HG02938 (cell line): ENCODE measurements around the gene TOGARAM2.
"Not testable (repeated sequence)": the region's sequence is repeated elsewhere in the genome, so short reads cannot be mapped to it uniquely, and the experiment has no call there.

Source experiments
- ATAC-seq: cut with Tn5 transposase; IDR thresholded peaks from one replicate; pipeline ENCODE4 v1.9.1; 2021; ENCODE audit warnings: mild to moderate bottlenecking, moderate library complexity; ENCODE audit not compliant: unreplicated experiment

TOGARAM2 gene

GRCh38 chr2:28976584-28976983, 4.5 kb upstream of the TOGARAM2 start:
- no peak for ATAC-seq

GRCh38 chr2:28977176-28977875, 3.8 kb upstream of the TOGARAM2 start:
- ATAC-seq = no peak

GRCh38 chr2:28978001-28978400, 3.1 kb upstream of the TOGARAM2 start:
- ATAC-seq = not testable (repeated sequence)

GRCh38 chr2:28978606-28979005, 2.5 kb upstream of the TOGARAM2 start:
- no peak for ATAC-seq

- no peak for ATAC-seq
Measured at GRCh38 chr2:28979041-28979440, 2.1 kb upstream of the TOGARAM2 start.

- ATAC-seq = no peak
Measured at GRCh38 chr2:28979576-28980366, 1.3 kb upstream of the TOGARAM2 start.

GRCh38 chr2:28980368-28981015, 606 bp upstream of the TOGARAM2 start:
- no peak for ATAC-seq

- no peak for ATAC-seq
Measured at GRCh38 chr2:28981620-28982376, 700 bp downstream of the TOGARAM2 start.

- ATAC-seq = no peak
Measured at GRCh38 chr2:28982381-28982950, 1.4 kb downstream of the TOGARAM2 start.

- ATAC-seq = no peak
Measured at GRCh38 chr2:28986429-28986828, 5.3 kb downstream of the TOGARAM2 start.

- ATAC-seq = no peak
Measured at GRCh38 chr2:28989973-28990372, 8.9 kb downstream of the TOGARAM2 start.

- ATAC-seq = no peak
Measured at GRCh38 chr2:28990445-28990844, 9.3 kb downstream of the TOGARAM2 start.

- no peak for ATAC-seq
Measured at GRCh38 chr2:28991021-28991420, 9.9 kb downstream of the TOGARAM2 start.

GRCh38 chr2:28991460-28991859, 10.4 kb downstream of the TOGARAM2 start:
- ATAC-seq = no peak

- no peak for ATAC-seq
Measured at GRCh38 chr2:28993206-28993960, 12.3 kb downstream of the TOGARAM2 start.

GRCh38 chr2:28994074-28994473, 13.0 kb downstream of the TOGARAM2 start:
- no peak for ATAC-seq

- ATAC-seq = no peak
Measured at GRCh38 chr2:28994679-28995078, 13.6 kb downstream of the TOGARAM2 start.

GRCh38 chr2:28995765-28996750, 15.0 kb downstream of the TOGARAM2 start:
- ATAC-seq = no peak
